Effector memory CD4-positive, alpha-beta T cell (primary cell): ENCODE measurements around the gene SLC6A11.

ENCODE experiments used
- DNase-seq, 3 donors: peaks; one replicate each; pipeline ENCODE4 v3.0.0-alpha.2; 2020
- H3K27ac ChIP-seq: 2 replicates; pipeline ENCODE4 v1.7.0; 2013; ENCODE audit warnings: mild to moderate bottlenecking, low read length, moderate library complexity; ENCODE audit not compliant: insufficient read depth, poor library complexity, severe bottlenecking
- H3K27me3 ChIP-seq: replicated peaks from 2 replicates; pipeline ENCODE4 v1.7.0; 2013; ENCODE audit warnings: mild to moderate bottlenecking, low read length; ENCODE audit not compliant: insufficient read depth, control insufficient read depth, poor library complexity, severe bottlenecking
- H3K36me3 ChIP-seq: 2 replicates; pipeline ENCODE4 v1.7.0; 2013; ENCODE audit warnings: mild to moderate bottlenecking, low read length, moderate library complexity; ENCODE audit not compliant: control insufficient read depth, insufficient read depth
- H3K4me1 ChIP-seq: 2 replicates; pipeline ENCODE4 v1.7.0; 2013; ENCODE audit warnings: low read length, mild to moderate bottlenecking; ENCODE audit not compliant: control insufficient read depth, insufficient read depth, poor library complexity, severe bottlenecking
- H3K4me3 ChIP-seq: 2 replicates; pipeline ENCODE4 v1.7.0; 2013; ENCODE audit warnings: low read length, low read depth, mild to moderate bottlenecking; ENCODE audit not compliant: insufficient read depth, poor library complexity, severe bottlenecking
- H3K9me3 ChIP-seq: 2 replicates; pipeline ENCODE4 v1.7.0; 2013; ENCODE audit warnings: mild to moderate bottlenecking, low read length, moderate library complexity; ENCODE audit not compliant: control insufficient read depth

SLC6A11 gene

DNA sequence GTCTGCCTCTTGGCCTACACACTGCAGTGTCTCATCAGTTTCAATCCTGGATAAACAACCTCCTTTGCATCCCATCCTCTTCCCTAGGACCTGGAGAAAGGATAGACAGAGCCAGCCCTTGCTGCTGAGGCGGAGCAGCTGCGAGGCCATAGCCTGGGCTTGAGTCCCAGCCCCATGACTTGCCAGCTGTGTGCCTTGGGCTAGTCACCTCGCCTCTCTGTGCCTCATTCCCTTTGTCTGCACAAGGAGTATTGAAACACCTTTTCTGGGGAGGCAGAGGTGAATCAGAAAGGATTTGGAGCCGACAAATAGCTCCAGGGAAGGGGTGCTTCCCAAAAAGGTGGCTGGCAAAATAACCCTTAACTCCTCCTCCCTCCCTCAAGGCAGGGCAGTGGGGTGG lies 111.5 kb downstream of the SLC6A11 start:
- H3K27me3 ChIP-seq, result peaks cover 3% of the 10 kb centered on the region
- no peaks in the 10 kb centered on the region for H3K4me1 ChIP-seq
- DNase-seq, result no peak
- no peaks in the 10 kb centered on the region for H3K9me3 ChIP-seq
- no peak overlapping the region for H3K27ac ChIP-seq
- no peak overlapping the region for H3K4me3 ChIP-seq
- H3K36me3 ChIP-seq, result no peaks in the 10 kb centered on the region

- no peaks in the 10 kb centered on the region for H3K4me1 ChIP-seq
- no peak overlapping the region for H3K4me3 ChIP-seq
- H3K36me3 ChIP-seq, result no peaks in the 10 kb centered on the region
- no peaks in the 10 kb centered on the region for H3K9me3 ChIP-seq
- no peak for DNase-seq
- peaks cover 3% of the 10 kb centered on the region for H3K27me3 ChIP-seq
- no peak overlapping the region for H3K27ac ChIP-seq
These were observed 112.5 kb downstream of the SLC6A11 start for GRCh38 chr3:10928407-10928960.

- H3K36me3 ChIP-seq, result no peaks in the 10 kb centered on the region
- peaks cover 3% of the 10 kb centered on the region for H3K27me3 ChIP-seq
- no peaks in the 10 kb centered on the region for H3K4me1 ChIP-seq
- no peak for DNase-seq
- no peak overlapping the region for H3K27ac ChIP-seq
- H3K9me3 ChIP-seq, result no peaks in the 10 kb centered on the region
- H3K4me3 ChIP-seq, result no peak overlapping the region
These were observed 113.0 kb downstream of the SLC6A11 start for GRCh38 chr3:10928961-10929471.

DNA sequence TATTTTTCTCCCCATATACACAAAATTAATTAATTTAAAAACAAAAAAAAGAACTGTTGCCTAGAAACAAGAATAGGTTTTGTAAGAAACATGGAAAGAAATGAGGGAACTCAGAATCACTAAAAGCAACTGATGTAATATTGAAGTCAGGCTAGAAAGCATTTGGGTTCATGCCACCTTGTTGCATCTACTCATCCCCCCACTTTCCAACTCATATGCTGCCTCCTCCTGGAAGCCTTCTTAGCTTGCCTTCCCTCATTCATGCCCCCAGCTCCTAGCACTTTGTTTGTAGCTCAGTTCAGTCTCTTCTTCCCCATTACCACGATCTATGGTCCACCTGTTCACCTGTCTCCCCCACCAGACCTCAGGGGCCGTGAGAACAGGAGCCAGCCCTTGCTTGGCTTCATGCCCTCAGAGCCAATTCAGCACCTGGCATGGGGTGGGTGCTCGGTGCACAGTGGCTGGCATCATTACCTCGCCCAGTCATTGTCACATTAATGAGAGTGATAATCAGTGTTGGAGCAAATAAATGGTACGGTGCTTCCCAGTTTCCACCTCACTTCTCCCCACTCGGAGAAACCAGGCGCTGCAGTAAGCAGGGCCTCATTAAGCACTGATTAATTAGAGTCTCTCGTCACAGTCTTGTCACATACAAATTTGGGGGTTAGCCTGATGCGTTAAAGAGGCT lies 114.1 kb downstream of the SLC6A11 start:
- Histone ChIP-seq H3K4me1 (no peaks in the 10 kb centered on the region), H3K9me3 (no peaks in the 10 kb centered on the region), H3K36me3 (no peaks in the 10 kb centered on the region), H3K4me3 (no peak overlapping the region), H3K27ac (no peak overlapping the region), H3K27me3 (peaks cover 2% of the 10 kb centered on the region)
- DNase-seq, result no peak

- no peaks in the 10 kb centered on the region for H3K27me3 ChIP-seq
- no peak overlapping the region for H3K27ac ChIP-seq
- H3K4me3 ChIP-seq, result no peak overlapping the region
- no peaks in the 10 kb centered on the region for H3K36me3 ChIP-seq
- no peak for DNase-seq
- no peaks in the 10 kb centered on the region for H3K4me1 ChIP-seq
- H3K9me3 ChIP-seq, result no peaks in the 10 kb centered on the region
These were observed 114.6 kb downstream of the SLC6A11 start for GRCh38 chr3:10930666-10931040.

- Histone ChIP-seq H3K27me3 (no peaks in the 10 kb centered on the region), H3K4me1 (no peaks in the 10 kb centered on the region), H3K4me3 (no peak overlapping the region), H3K36me3 (no peaks in the 10 kb centered on the region), H3K9me3 (no peaks in the 10 kb centered on the region), H3K27ac (no peak overlapping the region)
- no peak for DNase-seq
These were observed 116.6 kb downstream of the SLC6A11 start for GRCh38 chr3:10932596-10932995.

DNA sequence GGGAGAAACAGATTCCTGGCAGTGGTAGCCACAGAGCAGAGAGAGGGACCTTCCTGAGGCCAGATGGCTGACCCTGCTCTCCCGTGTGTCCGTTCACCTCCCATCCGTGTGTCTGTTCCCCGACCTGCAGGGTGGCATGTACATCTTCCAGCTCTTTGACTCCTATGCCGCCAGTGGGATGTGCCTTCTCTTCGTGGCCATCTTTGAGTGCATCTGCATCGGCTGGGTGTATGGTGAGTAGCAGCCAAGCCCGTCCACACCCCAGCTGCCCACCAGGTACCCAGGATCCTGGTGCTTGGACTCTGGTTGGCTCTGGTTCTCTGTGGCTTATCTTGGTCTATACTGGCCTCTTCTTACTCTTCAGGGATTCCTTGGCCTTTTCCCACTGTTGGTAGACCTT lies 117.0 kb downstream of the SLC6A11 start:
- Histone ChIP-seq H3K27ac (no peak overlapping the region), H3K4me1 (no peaks in the 10 kb centered on the region), H3K27me3 (no peaks in the 10 kb centered on the region), H3K36me3 (no peaks in the 10 kb centered on the region), H3K4me3 (no peak overlapping the region), H3K9me3 (no peaks in the 10 kb centered on the region)
- DNase-seq, result no peak

- Histone ChIP-seq H3K4me3 (no peak overlapping the region), H3K4me1 (no peaks in the 10 kb centered on the region), H3K27ac (no peak overlapping the region), H3K9me3 (no peaks in the 10 kb centered on the region), H3K36me3 (no peaks in the 10 kb centered on the region), H3K27me3 (no peaks in the 10 kb centered on the region)
- no peak for DNase-seq
These were observed 117.4 kb downstream of the SLC6A11 start for GRCh38 chr3:10933470-10933804.

- H3K27ac ChIP-seq, result no peak overlapping the region
- no peaks in the 10 kb centered on the region for H3K4me1 ChIP-seq
- DNase-seq, result no peak
- no peaks in the 10 kb centered on the region for H3K9me3 ChIP-seq
- no peaks in the 10 kb centered on the region for H3K27me3 ChIP-seq
- no peaks in the 10 kb centered on the region for H3K36me3 ChIP-seq
- H3K4me3 ChIP-seq, result no peak overlapping the region
These were observed 117.9 kb downstream of the SLC6A11 start for GRCh38 chr3:10933805-10934481.

DNA sequence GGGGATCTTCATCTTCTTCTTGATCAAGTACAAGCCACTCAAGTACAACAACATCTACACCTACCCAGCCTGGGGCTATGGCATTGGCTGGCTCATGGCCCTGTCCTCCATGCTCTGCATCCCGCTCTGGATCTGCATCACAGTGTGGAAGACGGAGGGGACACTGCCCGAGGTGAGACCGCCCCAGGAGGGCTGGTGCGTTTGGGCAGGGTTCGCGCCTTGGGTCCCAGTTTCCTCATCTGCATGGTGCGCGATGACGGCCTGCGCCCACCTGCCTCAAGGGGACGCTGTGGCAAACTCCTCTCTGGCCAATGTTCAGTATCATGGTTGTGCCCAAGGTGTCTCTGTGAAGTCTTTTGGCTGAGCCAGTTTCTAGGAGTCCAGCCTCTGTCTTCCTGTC lies 119.0 kb downstream of the SLC6A11 start:
- Histone ChIP-seq H3K36me3 (no peaks in the 10 kb centered on the region), H3K4me3 (no peak overlapping the region), H3K9me3 (no peaks in the 10 kb centered on the region), H3K4me1 (no peaks in the 10 kb centered on the region), H3K27me3 (no peaks in the 10 kb centered on the region), H3K27ac (no peak overlapping the region)
- DNase-seq, result no peak
